BE2C (cell line): ENCODE data around the gene RACK1.
"Not testable (repeated sequence)": the region's sequence is repeated elsewhere in the genome, so short reads cannot be mapped to it uniquely, and the experiment has no call there.

Experiments used
- DNase-seq: peaks from one replicate; pipeline ENCODE4 v3.0.0-alpha.2; 2020
- H3K27me3 ChIP-seq: fragments of 250-450 bp; sonication (Bioruptor Pico); 2 replicates; pipeline ENCODE4 v1.5.1; 2020; ENCODE audit warnings: mild to moderate bottlenecking
- H3K36me3 ChIP-seq: fragments of 250-450 bp; sonication (Bioruptor Pico); 2 replicates; pipeline ENCODE4 v1.5.1; 2020; ENCODE audit warnings: mild to moderate bottlenecking
- H3K4me1 ChIP-seq: fragments of 250-450 bp; sonication (Bioruptor Pico); 2 replicates; pipeline ENCODE4 v1.5.1; 2020
- H3K4me3 ChIP-seq: 2 replicates; pipeline ENCODE4 v1.5.1; 2011; ENCODE audit warnings: low read depth, low read length
- H3K9me3 ChIP-seq: fragments of 250-450 bp; sonication (Bioruptor Pico); 2 replicates; pipeline ENCODE4 v1.5.1; 2020
- CTCF ChIP-seq: IDR thresholded peaks from 2 replicates; pipeline ENCODE4 v1.5.1; 2012; ENCODE audit warnings: mild to moderate bottlenecking, low read depth, low read length

The RACK1 gene

GRCh38 chr5:181212080-181212479, 31.6 kb downstream of the RACK1 start:
- no peaks in the 10 kb centered on the region for H3K4me1 ChIP-seq
- no peaks in the 10 kb centered on the region for H3K36me3 ChIP-seq
- no peak overlapping the region for H3K4me3 ChIP-seq
- H3K9me3 ChIP-seq: no peaks in the 10 kb centered on the region
- TF ChIP-seq CTCF: no peak
- no peaks in the 10 kb centered on the region for H3K27me3 ChIP-seq
- no peak for DNase-seq

GRCh38 chr5:181211208-181211607, 32.5 kb downstream of the RACK1 start:
- no peak for TF ChIP-seq CTCF
- no peaks in the 10 kb centered on the region for H3K27me3 ChIP-seq
- DNase-seq: no peak
- no peaks in the 10 kb centered on the region for H3K4me1 ChIP-seq
- no peaks in the 10 kb centered on the region for H3K36me3 ChIP-seq
- no peak overlapping the region for H3K4me3 ChIP-seq
- H3K9me3 ChIP-seq: no peaks in the 10 kb centered on the region

- not testable (repeated sequence) for H3K4me1 ChIP-seq, H3K4me3 ChIP-seq, DNase-seq, H3K36me3 ChIP-seq, H3K9me3 ChIP-seq, H3K27me3 ChIP-seq
Observed at GRCh38 chr5:181210698-181211097, 33.0 kb downstream of the RACK1 start.

GRCh38 chr5:181210148-181210547, 33.6 kb downstream of the RACK1 start:
- not testable (repeated sequence) for H3K27me3 ChIP-seq, H3K9me3 ChIP-seq, H3K4me1 ChIP-seq, H3K4me3 ChIP-seq, DNase-seq, H3K36me3 ChIP-seq

- H3K4me3 ChIP-seq, H3K36me3 ChIP-seq, H3K9me3 ChIP-seq, H3K4me1 ChIP-seq, DNase-seq: not testable (repeated sequence)
- peaks cover 19% of the 10 kb centered on the region for H3K27me3 ChIP-seq
Observed at GRCh38 chr5:181209006-181209405, 34.7 kb downstream of the RACK1 start.

- Histone ChIP-seq H3K36me3 (no peaks in the 10 kb centered on the region), H3K27me3 (peaks cover 25% of the 10 kb centered on the region), H3K9me3 (no peaks in the 10 kb centered on the region), H3K4me1 (no peaks in the 10 kb centered on the region), H3K4me3 (peak overlapping the region; percentile 10; the same call in 1 of the 2 replicates)
- no peak for TF ChIP-seq CTCF
- DNase-seq: no peak
Observed at GRCh38 chr5:181207960-181208253, 35.8 kb downstream of the RACK1 start.

GRCh38 chr5:181207214-181207959, 36.3 kb downstream of the RACK1 start:
- no peak for TF ChIP-seq CTCF
- Histone ChIP-seq H3K4me3 (peak overlapping the region; percentile 79), H3K27me3 (peaks cover 25% of the 10 kb centered on the region), H3K36me3 (no peaks in the 10 kb centered on the region), H3K9me3 (no peaks in the 10 kb centered on the region), H3K4me1 (no peaks in the 10 kb centered on the region)
- peak; percentile 83 for DNase-seq
